SK-N-MC (cell line): Measurements from ENCODE around the gene NOS1AP.

Source experiments
- EZH2 ChIP-seq: fragments of 200-600 bp; sonication (generic); IDR thresholded peaks from one replicate; pipeline ENCODE4 v1.6.1; 2017; ENCODE audit warnings: antibody characterized with exemption
- FOXP2 ChIP-seq: optimal IDR thresholded peaks from 2 replicates; pipeline ENCODE3; 2011; ENCODE audit warnings: mild to moderate bottlenecking, moderate library complexity; ENCODE audit not compliant: insufficient read depth; ENCODE audit errors: extremely low read length, control extremely low read depth
- POLR2AphosphoS5 ChIP-seq: IDR thresholded peaks from 2 replicates; pipeline ENCODE4 v1.6.1; 2012; ENCODE audit warnings: mild to moderate bottlenecking, low read depth, low read length, borderline replicate concordance

DNA sequence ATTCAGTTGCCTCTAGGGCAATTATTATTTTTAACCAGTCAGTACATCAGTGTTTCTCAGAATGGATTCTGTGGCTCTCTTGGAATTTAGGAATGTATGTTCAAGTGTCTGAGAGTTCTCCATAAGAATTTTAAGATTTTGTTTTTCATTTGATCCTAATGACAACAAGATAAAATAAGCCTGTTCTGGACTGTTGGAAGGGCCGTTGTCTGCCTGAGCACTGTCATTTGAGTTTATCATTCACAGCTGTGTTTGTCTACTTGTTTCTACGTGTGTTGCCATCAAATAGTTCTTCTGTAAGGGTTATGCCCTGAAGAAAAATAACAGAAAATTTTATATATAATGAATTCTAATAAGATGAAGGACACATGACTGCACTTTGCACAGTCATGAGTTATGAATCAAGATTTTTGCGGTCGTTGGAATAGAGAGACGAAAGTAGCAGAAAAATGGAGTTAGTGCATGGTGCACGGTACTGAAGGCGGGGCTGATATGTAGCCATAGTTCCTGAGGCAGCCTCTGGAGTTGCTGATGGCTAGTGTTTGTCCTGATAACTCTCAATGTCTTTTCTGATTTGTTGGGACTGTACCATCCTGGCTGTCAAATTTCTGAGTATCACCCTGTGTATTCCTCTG, 92.5 kb downstream of the NOS1AP start:
- TF ChIP-seq EZH2: no peak
- TF ChIP-seq POLR2AphosphoS5: no peak
- TF ChIP-seq FOXP2: no peak
